Neural progenitor cell (in vitro differentiated cells): ENCODE measurements around the gene PDE6D. TPM values are rescaled to one million over a fixed set of nuclear protein-coding genes. Genes with fewer than 3 reads are reported as not detected.

Source experiments
- DNase-seq: peaks from one replicate; pipeline ENCODE4 v3.0.0-alpha.2; 2016; ENCODE audit warnings: low spot score
- H2AFZ ChIP-seq: fragments of 200-600 bp; sonication (generic); replicated peaks from 2 replicates; pipeline ENCODE4 v1.6.1; 2016; ENCODE audit warnings: antibody characterized with exemption
- H3F3A ChIP-seq: fragments of 200-600 bp; sonication (generic); 2 replicates; pipeline ENCODE4 v1.6.1; 2016; ENCODE audit warnings: antibody characterized with exemption, low read depth
- H3K27ac ChIP-seq: fragments of 200-600 bp; sonication (generic); 2 replicates; pipeline ENCODE4 v1.5.1; 2016; ENCODE audit warnings: mild to moderate bottlenecking
- H3K27me3 ChIP-seq: fragments of 200-600 bp; sonication (generic); 2 replicates; pipeline ENCODE4 v1.6.1; 2016; ENCODE audit warnings: mild to moderate bottlenecking, moderate library complexity
- H3K36me3 ChIP-seq: fragments of 200-600 bp; sonication (generic); 2 replicates; pipeline ENCODE4 v1.5.1; 2016
- H3K4me1 ChIP-seq: fragments of 200-600 bp; sonication (generic); 2 replicates; pipeline ENCODE4 v1.6.1; 2016; ENCODE audit warnings: mixed run types
- H3K4me2 ChIP-seq: fragments of 200-600 bp; sonication (generic); 2 replicates; pipeline ENCODE4 v1.6.1; 2016
- H3K4me3 ChIP-seq: fragments of 200-600 bp; sonication (generic); 2 replicates; pipeline ENCODE4 v1.5.1; 2016
- H3K79me2 ChIP-seq: fragments of 200-600 bp; sonication (generic); 2 replicates; pipeline ENCODE4 v1.6.1; 2016; ENCODE audit warnings: low read depth
- H3K9ac ChIP-seq: fragments of 200-600 bp; sonication (generic); 2 replicates; pipeline ENCODE4 v1.6.1; 2016
- H3K9me3 ChIP-seq: fragments of 200-600 bp; sonication (generic); 2 replicates; pipeline ENCODE4 v1.5.1; 2016; ENCODE audit warnings: low read depth
- H4K20me1 ChIP-seq: fragments of 200-600 bp; sonication (generic); 2 replicates; pipeline ENCODE4 v1.6.1; 2016; ENCODE audit warnings: low read depth
- H3K27ac Mint-ChIP-seq: 3 replicates; pipeline ENCODE4 v1.8.0; 2021; ENCODE audit warnings: mixed read lengths
- H3K27me3 Mint-ChIP-seq: 2 replicates; pipeline ENCODE4 v1.8.0; 2022; ENCODE audit warnings: low read depth, mild to moderate bottlenecking, inconsistent platforms, moderate library complexity, mixed read lengths; ENCODE audit not compliant: insufficient read depth
- H3K36me3 Mint-ChIP-seq: 3 replicates; pipeline ENCODE4 v1.8.0; 2021; ENCODE audit warnings: mixed read lengths
- H3K4me1 Mint-ChIP-seq: 3 replicates; pipeline ENCODE4 v1.8.0; 2021; ENCODE audit warnings: mixed read lengths
- H3K4me3 Mint-ChIP-seq: 3 replicates; pipeline ENCODE4 v1.8.0; 2021; ENCODE audit warnings: mild to moderate bottlenecking, moderate library complexity, mixed read lengths
- H3K9me3 Mint-ChIP-seq: 3 replicates; pipeline ENCODE4 v1.8.0; 2020; ENCODE audit warnings: mixed read lengths
- EZH2 ChIP-seq: fragments of 200-600 bp; sonication (generic); IDR thresholded peaks from 2 replicates; pipeline ENCODE4 v1.6.1; 2017; ENCODE audit warnings: antibody characterized with exemption, mild to moderate bottlenecking, moderate library complexity
- EZH2phosphoT487 ChIP-seq: fragments of 200-600 bp; sonication (generic); IDR thresholded peaks from 2 replicates; pipeline ENCODE4 v1.6.1; 2017; ENCODE audit warnings: antibody characterized with exemption
- total RNA-seq: library from RNA; depleted of rRNA; stranded (reverse); fragments of >200 nt; gene quantifications from 2 replicates; pipeline ENCODE4 v1.2.3, GENCODE V29; 2015; ENCODE audit warnings: low replicate concordance
- TF ChIP-seq, protein P1 (sequence below): fragments of 200-600 bp; sonication (generic); IDR thresholded peaks from 2 replicates; pipeline ENCODE4 v1.5.1; 2017; ENCODE audit warnings: antibody characterized with exemption, mild to moderate bottlenecking

The PDE6D gene
- total RNA-seq, 1 donor from 2014 or later = 52.6 TPM

DNA sequence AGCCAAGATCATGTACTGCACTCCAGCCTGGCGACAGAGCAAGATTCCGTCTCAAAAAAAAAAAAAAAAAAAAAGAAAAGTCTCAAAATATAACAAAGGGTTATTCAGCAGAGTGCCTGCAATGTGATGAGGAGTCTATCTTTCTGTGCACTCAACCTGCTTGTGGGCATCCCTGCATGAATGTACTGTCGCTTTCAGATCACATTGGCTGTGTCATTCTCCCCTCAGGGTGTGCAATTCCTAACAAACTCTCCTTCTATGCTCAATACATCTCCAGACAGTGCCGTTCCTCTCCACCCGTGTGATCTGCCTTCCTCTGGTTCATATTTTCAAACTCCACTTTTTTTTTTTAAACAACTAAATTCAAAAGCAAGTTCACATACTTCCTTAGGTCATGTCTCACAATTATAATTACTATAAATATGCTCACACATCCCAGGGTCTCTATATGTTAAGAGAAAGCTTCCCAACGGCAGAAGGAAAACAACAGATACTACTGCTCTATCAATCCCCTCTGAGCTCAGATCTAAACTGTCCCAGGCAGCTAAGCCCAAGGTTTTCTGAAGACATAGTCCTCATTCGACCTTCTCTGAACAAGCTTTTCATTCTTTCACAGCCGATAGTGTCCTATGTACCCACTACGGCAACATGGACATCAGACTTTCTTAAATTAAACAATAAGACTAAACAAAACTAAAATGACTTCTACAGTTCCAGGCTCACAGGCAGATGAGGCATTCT lies 37.5 kb downstream of the PDE6D start:
- Histone ChIP-seq H3K9me3 (no peaks in the 10 kb centered on the region), H2AFZ (no peak overlapping the region), H3K9ac (no peak overlapping the region), H3K79me2 (peaks cover 12% of the 10 kb centered on the region), H4K20me1 (peaks cover 3% of the 10 kb centered on the region), H3F3A (peaks cover 46% of the 10 kb centered on the region), H3K4me3 (no peak overlapping the region), H3K4me2 (peak overlapping the region; percentile 6), H3K27ac (peak overlapping the region; percentile 21), H3K4me1 (peaks cover 43% of the 10 kb centered on the region), H3K27me3 (no peaks in the 10 kb centered on the region), H3K36me3 (no peaks in the 10 kb centered on the region)
- Mint-ChIP-seq H3K27me3 (no peaks in the 10 kb centered on the region), H3K27ac (peak overlapping the region; percentile 19), H3K4me3 (no peak overlapping the region), H3K36me3 (peaks cover 8% of the 10 kb centered on the region), H3K4me1 (peaks cover 46% of the 10 kb centered on the region), H3K9me3 (no peaks in the 10 kb centered on the region)
- TF ChIP-seq, protein P1, sequence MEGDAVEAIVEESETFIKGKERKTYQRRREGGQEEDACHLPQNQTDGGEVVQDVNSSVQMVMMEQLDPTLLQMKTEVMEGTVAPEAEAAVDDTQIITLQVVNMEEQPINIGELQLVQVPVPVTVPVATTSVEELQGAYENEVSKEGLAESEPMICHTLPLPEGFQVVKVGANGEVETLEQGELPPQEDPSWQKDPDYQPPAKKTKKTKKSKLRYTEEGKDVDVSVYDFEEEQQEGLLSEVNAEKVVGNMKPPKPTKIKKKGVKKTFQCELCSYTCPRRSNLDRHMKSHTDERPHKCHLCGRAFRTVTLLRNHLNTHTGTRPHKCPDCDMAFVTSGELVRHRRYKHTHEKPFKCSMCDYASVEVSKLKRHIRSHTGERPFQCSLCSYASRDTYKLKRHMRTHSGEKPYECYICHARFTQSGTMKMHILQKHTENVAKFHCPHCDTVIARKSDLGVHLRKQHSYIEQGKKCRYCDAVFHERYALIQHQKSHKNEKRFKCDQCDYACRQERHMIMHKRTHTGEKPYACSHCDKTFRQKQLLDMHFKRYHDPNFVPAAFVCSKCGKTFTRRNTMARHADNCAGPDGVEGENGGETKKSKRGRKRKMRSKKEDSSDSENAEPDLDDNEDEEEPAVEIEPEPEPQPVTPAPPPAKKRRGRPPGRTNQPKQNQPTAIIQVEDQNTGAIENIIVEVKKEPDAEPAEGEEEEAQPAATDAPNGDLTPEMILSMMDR = no peak
- TF ChIP-seq EZH2 (no peak), EZH2phosphoT487 (no peak)
- DNase-seq = no peak

DNA sequence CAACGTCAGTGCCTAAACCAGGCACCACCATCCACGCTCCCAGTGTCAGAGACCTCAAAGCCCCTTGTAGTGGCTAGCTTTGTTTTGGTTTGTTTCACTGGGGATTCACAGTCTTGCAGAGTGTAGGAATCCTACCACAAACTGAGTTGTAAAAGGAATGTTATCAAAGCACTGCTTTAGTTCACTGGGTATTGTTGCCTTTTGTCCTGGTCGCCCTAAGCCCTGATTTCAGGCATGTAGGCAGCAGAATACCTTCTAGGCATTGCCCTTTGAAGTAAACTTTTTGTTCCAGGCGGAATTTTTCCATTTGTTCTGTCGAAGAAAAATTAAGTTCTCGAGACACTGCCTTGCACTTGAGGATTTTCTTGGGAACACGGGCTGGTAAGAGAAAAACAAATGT lies 43.3 kb downstream of the PDE6D start:
- H2AFZ ChIP-seq = no peak overlapping the region

DNA sequence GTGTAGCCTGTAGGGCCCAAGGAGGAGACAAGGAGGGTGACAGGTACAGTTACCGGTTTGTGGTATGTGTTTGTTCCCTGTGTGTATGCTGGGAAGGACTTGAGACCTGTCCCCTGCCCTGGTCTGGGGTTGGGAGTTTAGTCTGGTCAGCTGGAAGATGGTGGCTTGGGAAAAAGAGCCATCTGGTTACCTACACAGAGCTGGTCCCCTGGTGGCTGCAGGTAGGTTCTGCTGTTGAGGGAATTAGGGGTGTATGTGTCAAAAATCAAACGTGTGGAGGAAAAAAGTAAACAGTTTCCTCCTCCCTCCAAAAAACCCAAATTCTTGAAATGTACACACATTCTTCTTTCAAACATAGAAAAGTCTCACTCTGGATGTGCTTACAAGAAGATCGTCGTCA lies 48.5 kb downstream of the PDE6D start:
- no peak overlapping the region for H3K4me2 ChIP-seq
- no peak overlapping the region for H3K27ac ChIP-seq
- no peak overlapping the region for H3K4me3 ChIP-seq
- H3K4me1 Mint-ChIP-seq = peaks cover 5% of the 10 kb centered on the region
- H3K79me2 ChIP-seq = no peaks in the 10 kb centered on the region
- no peak overlapping the region for H2AFZ ChIP-seq
- H4K20me1 ChIP-seq = no peaks in the 10 kb centered on the region
- H3K4me1 ChIP-seq = peaks cover 18% of the 10 kb centered on the region
- H3K27me3 Mint-ChIP-seq = peaks cover 2% of the 10 kb centered on the region
- H3K36me3 Mint-ChIP-seq = peaks cover 16% of the 10 kb centered on the region
- TF ChIP-seq, protein P1 = no peak
- TF ChIP-seq EZH2 (no peak), EZH2phosphoT487 (no peak)
- peaks cover 16% of the 10 kb centered on the region for H3F3A ChIP-seq
- DNase-seq = no peak
- H3K4me3 Mint-ChIP-seq = no peak overlapping the region
- H3K36me3 ChIP-seq = no peaks in the 10 kb centered on the region
- no peaks in the 10 kb centered on the region for H3K27me3 ChIP-seq
- no peaks in the 10 kb centered on the region for H3K9me3 ChIP-seq
- no peak overlapping the region for H3K9ac ChIP-seq
- H3K9me3 Mint-ChIP-seq = no peaks in the 10 kb centered on the region
- H3K27ac Mint-ChIP-seq = no peak overlapping the region

More for the DNA sequence above, 43.3 kb downstream of the PDE6D start:
- Mint-ChIP-seq H3K4me3 (no peak overlapping the region), H3K9me3 (no peaks in the 10 kb centered on the region), H3K27me3 (peaks cover 2% of the 10 kb centered on the region), H3K27ac (peak overlapping the region; percentile 26), H3K4me1 (peaks cover 21% of the 10 kb centered on the region), H3K36me3 (peaks cover 17% of the 10 kb centered on the region)
- H3K27me3 ChIP-seq = no peaks in the 10 kb centered on the region
- TF ChIP-seq, protein P1 = no peak
- TF ChIP-seq EZH2 = no peak
- no peak for TF ChIP-seq EZH2phosphoT487
- peak overlapping the region; percentile 64 for H3K4me2 ChIP-seq
- peak; percentile 83 for DNase-seq
- H4K20me1 ChIP-seq = no peaks in the 10 kb centered on the region
- no peaks in the 10 kb centered on the region for H3K9me3 ChIP-seq
- H3K36me3 ChIP-seq = no peaks in the 10 kb centered on the region
- no peak overlapping the region for H3K9ac ChIP-seq
- H3K4me3 ChIP-seq = peak overlapping the region; percentile 5
- peaks cover 27% of the 10 kb centered on the region for H3K4me1 ChIP-seq
- H3F3A ChIP-seq = peaks cover 14% of the 10 kb centered on the region
- peaks cover 12% of the 10 kb centered on the region for H3K79me2 ChIP-seq
- peak overlapping the region; percentile 92 for H3K27ac ChIP-seq
